GM23338 (cell line): ENCODE measurements around the gene PNPLA1. TPM values are rescaled to one million over a fixed set of nuclear protein-coding genes. Genes with fewer than 3 reads are reported as not detected.

ENCODE experiments used
- ATAC-seq: fragments of 200-7000 bp; cut with Tn5 transposase; 3 replicates; pipeline ENCODE4 v1.9.1; 2020
- DNase-seq: peaks from one replicate; pipeline ENCODE4 v3.0.0-alpha.2; 2015; ENCODE audit warnings: low spot score
- H2AFZ ChIP-seq: fragments of 200-600 bp; sonication (generic); 2 replicates; pipeline ENCODE4 v1.8.0; 2016; ENCODE audit warnings: antibody characterized with exemption, mild to moderate bottlenecking, moderate library complexity
- H3F3A ChIP-seq: fragments of 200-600 bp; sonication (generic); replicated peaks from 2 replicates; pipeline ENCODE4 v1.8.0; 2017; ENCODE audit warnings: antibody characterized with exemption, mixed run types, low read depth
- H3K27ac ChIP-seq: fragments of 200-600 bp; sonication (generic); 2 replicates; pipeline ENCODE4 v1.6.1; 2016; ENCODE audit warnings: low read depth
- H3K27me3 ChIP-seq: fragments of 200-600 bp; sonication (generic); 2 replicates; pipeline ENCODE4 v1.8.0; 2016; ENCODE audit warnings: mild to moderate bottlenecking, mixed run types, moderate library complexity; ENCODE audit not compliant: insufficient read depth
- H3K36me3 ChIP-seq: fragments of 200-600 bp; sonication (generic); 2 replicates; pipeline ENCODE4 v1.8.0; 2016; ENCODE audit warnings: mild to moderate bottlenecking; ENCODE audit not compliant: insufficient read depth
- H3K4me1 ChIP-seq: fragments of 200-600 bp; sonication (generic); 2 replicates; pipeline ENCODE4 v1.8.0; 2016; ENCODE audit warnings: mild to moderate bottlenecking, moderate library complexity; ENCODE audit not compliant: insufficient read depth
- H3K4me2 ChIP-seq: fragments of 200-600 bp; sonication (generic); 2 replicates; pipeline ENCODE4 v1.7.1; 2017; ENCODE audit warnings: mixed run types
- H3K4me3 ChIP-seq: fragments of 200-600 bp; sonication (generic); 2 replicates; pipeline ENCODE4 v1.6.1; 2016; ENCODE audit warnings: mixed run types
- H3K79me2 ChIP-seq: fragments of 200-600 bp; sonication (generic); replicated peaks from 2 replicates; pipeline ENCODE4 v1.8.0; 2017; ENCODE audit warnings: mild to moderate bottlenecking; ENCODE audit not compliant: insufficient read depth
- H3K9me2 ChIP-seq: fragments of 200-600 bp; sonication (generic); 2 replicates; pipeline ENCODE4 v1.8.0; 2017; ENCODE audit not compliant: insufficient read depth
- H4K20me1 ChIP-seq: fragments of 200-600 bp; sonication (generic); replicated peaks from 2 replicates; pipeline ENCODE4 v1.8.0; 2017; ENCODE audit warnings: mild to moderate bottlenecking; ENCODE audit not compliant: insufficient read depth
- H3K27ac Mint-ChIP-seq: 2 replicates; pipeline ENCODE4 v1.8.0; 2020; ENCODE audit warnings: inconsistent platforms, mild to moderate bottlenecking, moderate library complexity, mixed read lengths
- H3K27me3 Mint-ChIP-seq: 3 replicates; pipeline ENCODE4 v1.8.0; 2022; ENCODE audit warnings: low read depth, mild to moderate bottlenecking, moderate library complexity, mixed read lengths, inconsistent platforms; ENCODE audit not compliant: insufficient read depth, poor library complexity
- H3K36me3 Mint-ChIP-seq: 3 replicates; pipeline ENCODE4 v1.8.0; 2021; ENCODE audit warnings: low read depth, mild to moderate bottlenecking, inconsistent platforms, moderate library complexity, mixed read lengths
- H3K4me1 Mint-ChIP-seq: 3 replicates; pipeline ENCODE4 v1.8.0; 2020; ENCODE audit warnings: mild to moderate bottlenecking, inconsistent platforms, mixed read lengths
- H3K4me3 Mint-ChIP-seq: 3 replicates; pipeline ENCODE4 v1.8.0; 2021; ENCODE audit warnings: moderate library complexity, mild to moderate bottlenecking, inconsistent platforms, mixed read lengths
- H3K9me3 Mint-ChIP-seq: 3 replicates; pipeline ENCODE4 v1.8.0; 2020; ENCODE audit warnings: moderate library complexity, mild to moderate bottlenecking, inconsistent platforms, mixed read lengths
- CTCF ChIP-seq, 2 experiments: fragments of 200-600 bp in 1 of 2; sonication (generic) in 1 of 2; conservative IDR thresholded peaks; 2 replicates each; pipeline versions ENCODE4 v1.5.1 to v1.6.1; 2016 to 2017; ENCODE audit warnings: antibody characterized with exemption in 2 of 2, low read depth in 2 of 2, mild to moderate bottlenecking in 2 of 2, moderate library complexity in 1 of 2
- EZH2phosphoT487 ChIP-seq: fragments of 200-600 bp; sonication (generic); IDR thresholded peaks from one replicate; pipeline ENCODE4 v1.8.1; 2018; ENCODE audit warnings: antibody characterized with exemption; ENCODE audit not compliant: unreplicated experiment
- JUNB ChIP-seq: IDR thresholded peaks from one replicate; pipeline ENCODE4 v1.6.1; 2016; ENCODE audit warnings: antibody characterized with exemption; ENCODE audit not compliant: unreplicated experiment
- NANOG ChIP-seq: IDR thresholded peaks from 2 replicates; pipeline ENCODE4 v1.6.1; 2016; ENCODE audit warnings: antibody characterized with exemption, borderline replicate concordance
- POLR2AphosphoS5 ChIP-seq: IDR thresholded peaks from 2 replicates; pipeline ENCODE4 v1.6.1; 2016; ENCODE audit warnings: antibody characterized with exemption, low read depth
- REST ChIP-seq: IDR thresholded peaks from one replicate; pipeline ENCODE4 v1.6.1; 2018; ENCODE audit warnings: antibody characterized with exemption; ENCODE audit not compliant: unreplicated experiment
- STAT1 ChIP-seq: IDR thresholded peaks from one replicate; pipeline ENCODE4 v1.6.1; 2016; ENCODE audit warnings: antibody characterized with exemption; ENCODE audit not compliant: unreplicated experiment
- polyA plus RNA-seq: library from polyadenylated mRNA; unstranded; fragments of >200 nt; fragmentation: Nextera tagmentation; extraction: Ambion mirVana; gene quantifications from 2 replicates; pipeline ENCODE4 v1.2.1, GENCODE V29; 2016
- total RNA-seq: library from RNA; depleted of rRNA; stranded (reverse); fragments of >200 nt; shearing (Covaris generic); gene quantifications from 2 replicates; pipeline ENCODE4 v1.2.3, GENCODE V29; 2014

Gene PNPLA1
- total and polyA plus RNA-seq, 2 experiments from 2014 or later = not detected

DNA sequence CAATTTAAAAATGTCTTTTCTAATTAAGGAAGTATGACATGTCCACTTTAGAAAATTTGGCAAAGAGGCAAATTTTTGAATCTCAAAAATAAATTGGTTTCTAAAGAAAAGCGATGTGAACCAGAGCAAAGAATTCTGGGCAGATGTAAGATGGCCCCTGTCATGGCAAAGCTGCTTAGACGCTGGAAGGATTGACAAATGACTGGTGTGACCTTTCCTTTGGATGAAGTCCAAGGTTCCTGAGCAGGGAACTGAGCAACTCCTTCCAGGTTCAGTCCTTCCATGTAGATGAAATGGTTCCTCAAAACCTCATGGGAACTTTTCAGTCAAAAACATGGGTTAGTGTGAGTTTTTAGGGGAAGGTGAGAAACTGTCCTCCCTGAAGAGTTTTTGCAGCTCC lies 48.2 kb upstream of the PNPLA1 start:
- Mint-ChIP-seq H3K27me3 (no peaks in the 10 kb centered on the region), H3K27ac (no peak overlapping the region), H3K4me3 (no peak overlapping the region), H3K4me1 (no peaks in the 10 kb centered on the region), H3K36me3 (peaks cover 64% of the 10 kb centered on the region), H3K9me3 (no peaks in the 10 kb centered on the region)
- Histone ChIP-seq H3K4me1 (no peaks in the 10 kb centered on the region), H3K27ac (no peak overlapping the region), H4K20me1 (peaks cover 8% of the 10 kb centered on the region), H3K36me3 (peaks cover 45% of the 10 kb centered on the region), H2AFZ (no peak overlapping the region), H3K9me2 (no peaks in the 10 kb centered on the region), H3K4me3 (no peak overlapping the region), H3K4me2 (no peak overlapping the region), H3K79me2 (no peaks in the 10 kb centered on the region), H3F3A (no peaks in the 10 kb centered on the region; the same call in 1 of the 2 replicates), H3K27me3 (no peaks in the 10 kb centered on the region)
- ATAC-seq (no peak), DNase-seq (no peak)
- no peak for TF ChIP-seq CTCF (conservative IDR thresholded peaks at IDR 0.05; ENCODE audit: low read depth in 2 of 2)
- no peak for TF ChIP-seq REST
- no peak for TF ChIP-seq NANOG
- no peak for TF ChIP-seq POLR2AphosphoS5

- Histone ChIP-seq H3K4me3 (no peak overlapping the region), H3K9me2 (no peaks in the 10 kb centered on the region), H2AFZ (no peak overlapping the region), H3K4me2 (no peak overlapping the region), H3K79me2 (no peaks in the 10 kb centered on the region), H3F3A (no peaks in the 10 kb centered on the region; the same call in 1 of the 2 replicates), H3K4me1 (no peaks in the 10 kb centered on the region), H3K36me3 (peaks cover 35% of the 10 kb centered on the region), H3K27me3 (no peaks in the 10 kb centered on the region), H3K27ac (no peak overlapping the region), H4K20me1 (peaks cover 8% of the 10 kb centered on the region)
- Mint-ChIP-seq H3K27ac (no peak overlapping the region), H3K36me3 (peaks cover 59% of the 10 kb centered on the region), H3K27me3 (no peaks in the 10 kb centered on the region), H3K4me3 (no peak overlapping the region), H3K4me1 (no peaks in the 10 kb centered on the region), H3K9me3 (no peaks in the 10 kb centered on the region)
- ATAC-seq (no peak), DNase-seq (no peak)
- TF ChIP-seq EZH2phosphoT487 (no peak), JUNB (no peak), NANOG (no peak), STAT1 (no peak), REST (no peak)
Measured at GRCh38 chr6:36222924-36223323, 46.9 kb upstream of the PNPLA1 start.
